Measurements from ENCODE around the gene SMYD3.

The SMYD3 gene

DNA sequence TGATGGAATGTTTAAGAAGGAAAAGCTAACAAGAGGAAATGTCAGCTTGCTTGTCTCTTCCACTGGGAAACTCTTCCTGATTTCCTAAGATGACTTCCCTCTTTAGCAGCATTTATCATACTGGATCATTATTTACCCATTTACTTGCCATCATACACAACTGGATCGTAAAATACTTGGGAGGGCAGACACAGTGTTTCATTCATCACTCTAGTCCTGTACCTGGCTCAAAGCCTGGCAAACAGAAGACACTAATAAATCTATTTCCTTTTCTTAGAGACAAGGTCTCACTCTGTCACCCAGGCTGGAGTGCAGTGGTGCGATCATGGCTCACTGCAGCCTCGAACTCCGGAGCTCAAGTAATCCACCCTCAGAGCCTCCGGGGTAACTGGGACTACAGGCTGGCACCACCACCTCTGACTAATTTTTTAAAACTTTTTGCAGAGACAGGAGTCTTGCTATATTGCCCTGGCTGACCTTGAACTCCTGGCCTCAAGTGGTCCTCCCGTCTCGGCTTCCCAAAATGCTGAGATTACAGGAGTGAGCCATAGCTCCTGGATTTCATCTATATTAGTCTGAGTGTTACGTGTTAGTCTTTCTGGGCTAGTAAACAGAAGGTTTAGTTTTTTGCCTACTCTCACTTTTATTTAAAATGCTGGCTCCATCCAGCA lies 574.6 kb downstream of the SMYD3 start:
- no peak for DNase-seq

DNA sequence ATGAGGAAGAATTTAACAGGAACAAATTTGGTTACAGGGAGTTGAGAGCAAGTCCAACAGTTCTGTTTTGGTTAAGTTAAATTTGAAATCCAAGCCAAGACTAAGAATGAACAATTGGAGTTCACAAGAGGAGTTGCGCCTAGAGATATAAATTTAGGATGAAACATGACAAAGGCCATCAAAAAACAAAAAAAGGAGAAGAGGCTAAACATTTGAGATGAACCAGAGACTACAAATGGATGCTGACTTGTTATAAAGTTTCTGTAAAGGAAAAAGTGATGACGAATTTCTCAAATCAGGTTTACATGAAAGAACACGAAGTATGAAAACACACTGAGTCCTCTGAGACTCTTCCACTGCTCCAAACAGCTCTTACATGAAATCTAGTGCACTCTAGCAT lies 575.6 kb downstream of the SMYD3 start:
- no peak for DNase-seq

DNA sequence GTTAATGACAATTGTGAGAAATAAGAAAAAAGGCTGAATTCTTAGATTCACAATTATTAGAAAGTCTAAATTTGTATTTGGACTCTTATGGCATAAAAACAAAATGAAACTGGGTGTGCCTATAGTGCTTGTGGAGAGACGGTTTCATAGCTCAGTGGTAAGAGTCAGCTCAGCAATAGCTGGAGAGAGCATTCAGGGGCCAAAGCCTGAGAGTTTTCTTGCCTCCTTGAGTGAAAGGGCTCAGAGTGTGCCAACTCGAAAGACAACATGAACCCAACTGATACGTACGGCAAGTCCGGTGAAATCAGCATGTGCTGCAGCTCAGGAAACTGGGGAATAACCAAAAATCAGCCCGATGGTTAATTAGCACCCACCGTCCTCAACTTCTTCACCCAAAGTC lies 577.9 kb downstream of the SMYD3 start:
- no peak for DNase-seq

DNA sequence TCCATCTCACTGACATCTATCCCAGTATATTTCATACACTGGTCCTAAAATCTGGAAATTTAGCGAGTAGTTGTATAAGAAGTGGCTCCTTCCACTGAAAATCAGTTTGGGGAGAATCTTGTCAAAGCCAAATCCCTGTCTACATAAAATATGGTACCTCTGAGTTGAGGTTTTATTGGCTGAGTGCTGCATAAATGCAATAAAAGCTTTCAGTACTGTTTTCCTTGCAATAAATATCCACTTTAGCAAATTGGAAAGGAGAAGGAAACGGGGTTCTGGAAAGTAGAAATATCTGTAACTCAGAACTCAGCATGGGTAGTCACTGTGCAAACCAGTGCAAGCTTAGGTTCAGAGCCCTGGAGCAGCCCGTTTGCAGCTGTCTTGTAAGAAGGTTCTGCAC lies 580.2 kb downstream of the SMYD3 start:
- DNase-seq, result no peak

DNA sequence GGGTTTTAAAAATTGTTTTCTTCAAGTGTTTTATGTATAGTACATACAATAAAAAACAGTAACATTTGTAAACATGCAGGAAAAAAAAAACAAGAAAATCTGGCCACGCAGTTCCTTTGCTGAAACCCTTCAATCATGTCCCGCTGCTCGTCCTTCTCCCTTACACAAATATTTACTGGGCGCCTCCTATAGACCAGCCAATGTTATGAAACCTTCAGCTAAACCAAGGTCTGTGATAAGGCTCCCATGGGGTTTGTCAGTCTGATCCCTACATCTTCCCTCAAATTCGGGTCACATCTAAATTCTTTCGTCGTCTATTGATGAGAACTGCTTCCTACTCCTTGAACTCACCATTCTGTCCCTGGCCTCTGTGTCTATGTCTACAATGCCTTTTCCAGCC lies 583.9 kb downstream of the SMYD3 start:
- DNase-seq, result no peak

DNA sequence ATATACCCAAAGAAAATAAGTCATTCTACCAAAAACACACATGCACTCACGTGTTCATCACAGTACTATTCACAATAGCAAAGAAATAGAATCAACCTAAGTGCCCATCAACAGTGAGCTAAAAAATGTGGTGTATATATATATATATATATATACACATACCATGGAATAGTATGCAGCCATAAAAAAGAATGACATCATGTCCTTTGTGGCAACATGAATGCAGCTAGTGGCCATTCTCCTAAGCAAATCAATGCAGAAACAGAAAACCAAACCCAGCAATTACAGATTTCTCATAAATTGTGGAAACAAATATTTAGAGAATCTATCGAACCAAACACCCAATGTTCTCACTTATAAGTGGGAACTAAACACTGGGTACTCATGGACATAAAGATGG lies 585.7 kb downstream of the SMYD3 start:
- DNase-seq, result no peak

DNA sequence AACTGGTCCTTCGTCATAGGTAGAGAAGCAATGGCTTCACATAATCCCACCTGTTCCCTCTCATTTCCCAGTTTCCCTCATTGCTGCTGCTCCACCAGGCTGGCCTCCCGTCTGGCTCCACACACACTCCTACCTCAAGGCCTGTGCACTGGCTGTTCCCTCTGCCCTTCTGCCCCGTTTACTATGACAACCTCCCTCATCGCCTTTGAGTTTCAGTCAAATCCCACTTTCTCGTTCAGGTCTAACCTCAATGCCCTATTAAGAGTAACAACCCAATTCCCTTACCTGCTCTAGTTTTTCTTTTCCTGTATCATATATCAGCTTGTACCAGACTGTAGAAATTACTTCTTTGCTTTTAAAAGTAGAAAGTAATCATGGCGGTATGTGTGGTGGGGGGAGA lies 589.7 kb downstream of the SMYD3 start:
- DNase-seq, result no peak

DNA sequence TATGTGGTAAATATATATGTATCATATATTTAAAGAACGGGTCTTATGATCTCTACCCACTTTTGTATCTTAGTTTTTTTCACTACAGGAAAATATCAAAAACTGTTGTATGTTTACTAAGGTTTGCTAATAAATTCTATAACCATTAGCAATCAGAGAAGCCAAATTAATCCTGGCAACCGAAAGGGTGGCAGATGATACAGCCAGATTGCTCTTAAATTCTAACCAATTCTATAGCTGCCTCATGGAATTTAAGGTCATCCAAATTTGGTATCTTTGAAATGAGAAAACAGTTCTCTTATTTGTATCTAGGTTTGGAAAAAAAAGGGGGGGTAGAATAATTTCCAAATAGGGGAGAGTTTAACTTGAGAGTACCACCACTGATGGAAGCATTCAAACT lies 591.2 kb downstream of the SMYD3 start:
- no peak for DNase-seq

DNA sequence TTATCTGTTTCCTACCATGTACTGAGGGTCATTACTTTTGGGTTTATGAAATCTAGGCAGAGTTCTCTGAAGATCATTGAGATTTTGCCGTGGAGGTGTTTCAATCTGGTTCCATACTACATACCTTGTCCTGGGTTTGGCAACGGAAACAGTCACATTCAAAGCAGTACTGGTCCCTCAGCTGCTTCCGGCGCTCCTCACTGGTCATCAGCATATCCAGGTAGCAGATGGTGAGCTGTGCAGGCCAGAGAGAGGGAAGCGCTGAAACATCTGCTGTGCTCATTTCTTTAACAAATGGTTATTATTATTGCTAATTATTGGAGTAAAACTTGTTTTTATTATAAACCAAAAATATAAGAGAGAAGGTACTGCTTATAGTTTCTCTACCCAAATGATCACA lies 591.7 kb downstream of the SMYD3 start:
- DNase-seq, result no peak

DNA sequence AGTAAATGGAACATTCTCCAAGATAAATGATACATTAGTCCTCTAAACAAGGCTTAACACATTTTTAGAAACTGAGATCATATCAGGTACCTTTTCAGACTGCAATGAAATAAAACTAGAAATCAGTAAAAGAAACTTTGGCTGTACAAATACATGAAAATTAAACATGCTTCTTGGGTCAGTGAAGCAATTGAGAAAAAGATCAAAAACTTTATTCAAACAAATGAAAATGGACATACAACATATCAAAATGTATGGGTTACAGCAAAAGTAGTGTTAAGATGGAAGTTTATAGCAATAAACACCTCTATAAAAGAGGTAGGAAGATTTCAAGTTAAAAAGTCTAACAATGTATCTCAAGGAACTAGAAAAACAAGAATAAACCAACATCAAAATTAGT lies 598.5 kb downstream of the SMYD3 start:
- no peak for DNase-seq

DNA sequence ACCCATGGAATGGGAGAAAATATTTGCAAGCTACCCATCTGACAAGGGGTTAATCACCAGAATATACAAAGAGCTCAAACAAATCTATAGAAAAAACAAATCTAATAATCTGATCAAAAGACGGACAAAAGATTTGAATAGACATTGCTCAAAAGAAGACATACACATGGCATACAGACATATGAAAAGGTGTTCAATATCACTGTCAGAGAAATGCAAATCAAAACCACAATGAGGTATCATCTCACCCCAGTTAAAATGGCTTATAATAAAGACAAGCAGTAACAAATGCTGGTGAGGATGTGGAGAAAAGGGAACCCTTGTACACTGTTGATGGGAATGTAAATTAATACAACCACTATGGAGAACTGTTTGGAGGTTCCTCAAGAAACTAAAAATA lies 600.9 kb downstream of the SMYD3 start:
- no peak for DNase-seq

DNA sequence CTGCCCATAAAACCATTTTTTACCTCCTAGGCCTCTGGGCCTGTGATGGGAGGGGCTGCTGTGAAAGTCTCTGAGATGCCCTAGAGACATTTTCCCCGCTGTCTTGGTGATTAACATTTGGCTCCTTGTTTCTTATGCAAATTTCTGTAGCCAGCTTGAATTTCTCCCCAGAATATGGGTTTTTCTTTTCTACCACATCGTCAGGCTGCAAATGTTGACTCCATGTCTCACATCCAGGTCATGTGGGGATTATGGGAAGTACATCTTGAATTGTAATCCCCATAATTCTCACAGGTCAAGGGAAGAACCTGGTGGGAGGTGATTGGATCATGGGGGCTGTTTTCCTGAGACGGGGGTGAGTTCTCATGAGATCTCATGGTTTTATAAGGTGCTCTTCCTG lies 603.2 kb downstream of the SMYD3 start:
- DNase-seq, result no peak

DNA sequence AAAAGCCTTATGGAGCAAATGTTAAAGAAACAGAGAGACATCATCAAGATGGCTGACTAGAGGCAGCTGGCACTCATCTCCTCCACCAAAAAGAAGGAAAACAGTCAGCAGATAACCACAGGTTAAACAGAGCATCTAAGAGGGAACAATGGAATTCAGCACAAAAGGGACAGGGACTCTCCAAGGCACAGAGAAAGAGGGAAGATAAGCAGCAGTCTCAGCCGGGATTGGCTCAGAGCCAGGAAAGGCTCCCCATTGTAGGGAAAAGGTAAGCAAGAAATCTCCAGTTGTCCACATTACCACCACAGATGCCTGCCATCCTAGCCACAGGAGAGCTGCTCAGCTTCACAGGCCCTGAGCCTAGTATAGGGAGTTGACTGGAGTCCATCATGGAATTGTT lies 605.5 kb downstream of the SMYD3 start:
- DNase-seq, result peak; percentile 23

DNA sequence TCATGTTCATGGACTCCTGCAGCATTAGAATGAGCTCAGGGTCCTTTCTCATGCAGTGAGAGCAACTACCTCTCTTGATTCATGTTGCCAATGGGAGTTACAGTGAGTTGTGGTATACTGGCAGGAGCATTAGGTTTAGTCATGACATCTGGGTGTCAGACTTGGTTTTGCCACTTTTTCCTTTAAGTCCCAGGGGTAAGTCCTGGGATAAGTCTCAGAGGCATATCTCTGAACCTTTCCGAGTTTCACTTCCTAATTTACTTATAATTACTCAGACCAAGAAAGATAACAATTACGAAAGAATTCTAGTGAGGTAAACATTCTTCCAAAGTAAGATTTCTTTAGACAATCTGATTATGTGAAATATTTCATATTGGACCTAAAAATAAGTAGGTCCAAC lies 606.0 kb downstream of the SMYD3 start:
- no peak for DNase-seq

DNA sequence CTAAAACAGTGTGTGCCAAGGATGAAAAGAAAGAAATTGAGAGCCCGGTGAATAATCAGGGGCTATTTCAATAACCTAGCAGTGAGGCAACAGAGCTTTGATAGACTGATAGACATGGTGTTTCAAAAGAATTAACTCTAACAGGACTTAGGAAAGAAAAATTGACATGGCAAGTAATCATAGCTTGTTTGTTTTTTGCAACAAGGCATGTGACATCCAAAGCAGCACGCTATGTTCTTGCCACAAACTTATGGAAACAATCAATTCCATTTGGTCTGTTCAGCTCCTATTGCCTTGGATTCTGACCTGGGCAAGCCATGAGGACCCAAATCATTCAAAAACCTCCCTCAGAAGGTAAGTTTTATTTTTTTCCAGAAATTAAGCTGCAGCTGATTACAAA lies 608.5 kb downstream of the SMYD3 start:
- no peak for DNase-seq

DNA sequence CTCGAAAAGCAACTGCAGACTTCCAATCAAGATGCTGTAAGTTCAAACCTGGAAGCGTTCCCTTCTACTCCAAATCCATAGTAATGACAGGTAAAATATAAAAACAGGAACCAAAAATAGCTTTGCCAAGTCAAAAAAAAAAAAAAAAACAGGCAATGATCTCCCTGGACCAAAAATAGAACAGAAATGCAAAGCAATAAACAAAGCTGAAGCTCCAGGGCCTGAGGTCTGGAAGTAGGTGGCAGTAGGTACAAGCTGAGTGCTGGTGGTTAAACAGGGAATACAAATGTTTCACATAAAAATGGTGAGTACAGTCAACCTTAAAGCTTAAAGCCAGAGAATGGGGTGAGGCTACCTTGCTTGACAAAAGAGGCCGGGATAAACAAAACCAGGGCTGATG lies 610.8 kb downstream of the SMYD3 start:
- DNase-seq, result no peak

DNA sequence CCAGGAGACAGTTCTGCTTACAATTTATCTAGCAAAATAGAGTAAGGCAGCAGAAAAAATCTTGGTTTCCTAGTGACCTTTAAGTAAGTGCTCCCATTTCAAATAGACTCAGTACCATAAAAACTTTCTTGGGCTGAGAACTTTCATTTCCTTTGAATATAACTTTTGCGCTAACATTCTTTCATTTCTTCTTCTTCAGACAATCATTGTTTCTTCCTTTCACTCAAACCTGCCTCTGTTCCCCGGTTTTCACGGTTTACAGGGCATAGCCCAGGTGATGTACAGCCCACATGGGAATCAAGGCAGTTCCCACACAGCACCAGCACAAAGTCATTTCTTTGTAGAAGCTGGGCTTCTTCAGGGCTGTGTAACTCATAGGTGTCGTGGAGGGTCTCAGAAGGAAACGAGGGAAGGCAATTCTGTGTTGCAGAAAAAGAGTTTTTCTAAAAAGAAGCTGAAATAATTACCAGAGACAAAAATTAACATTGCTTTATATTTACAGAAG lies 611.6 kb downstream of the SMYD3 start:
- DNase-seq, result no peak

DNA sequence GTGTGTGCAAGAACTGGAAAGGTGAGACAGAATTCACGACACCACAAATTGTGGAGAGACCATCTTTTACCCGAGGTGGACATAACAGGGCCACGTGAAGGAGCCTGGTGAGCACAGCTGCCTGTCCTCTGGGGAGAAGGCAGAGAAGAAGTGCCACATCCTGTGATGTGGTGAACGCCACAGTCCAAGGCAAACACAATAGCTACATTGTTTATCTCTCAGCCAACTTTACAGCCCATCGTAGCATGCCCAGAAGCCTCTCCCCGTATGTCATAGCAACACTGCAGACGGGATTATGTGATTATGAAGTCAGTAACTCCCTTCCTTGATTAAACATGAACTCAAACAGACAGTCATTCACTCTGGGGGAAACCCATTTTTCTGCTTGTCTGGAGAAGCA lies 612.2 kb downstream of the SMYD3 start:
- no peak for DNase-seq

DNA sequence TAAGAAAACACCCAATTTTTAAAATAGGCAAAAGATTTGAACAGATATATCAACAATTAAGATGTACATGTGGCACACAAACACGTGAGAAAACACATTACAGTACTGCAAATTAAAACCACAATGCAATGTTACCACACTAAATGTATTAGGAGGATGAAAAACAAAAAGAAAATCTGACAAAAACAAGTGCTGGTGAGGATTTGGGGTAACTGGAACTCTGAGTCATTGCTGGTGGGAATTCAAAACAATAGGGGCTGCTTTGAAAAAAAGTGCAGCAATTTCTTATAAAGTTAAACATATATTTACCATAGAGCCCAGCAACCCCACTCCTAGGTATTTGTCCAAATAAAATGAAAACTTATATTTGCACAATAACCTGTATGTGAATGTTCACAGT lies 614.1 kb downstream of the SMYD3 start:
- no peak for DNase-seq

DNA sequence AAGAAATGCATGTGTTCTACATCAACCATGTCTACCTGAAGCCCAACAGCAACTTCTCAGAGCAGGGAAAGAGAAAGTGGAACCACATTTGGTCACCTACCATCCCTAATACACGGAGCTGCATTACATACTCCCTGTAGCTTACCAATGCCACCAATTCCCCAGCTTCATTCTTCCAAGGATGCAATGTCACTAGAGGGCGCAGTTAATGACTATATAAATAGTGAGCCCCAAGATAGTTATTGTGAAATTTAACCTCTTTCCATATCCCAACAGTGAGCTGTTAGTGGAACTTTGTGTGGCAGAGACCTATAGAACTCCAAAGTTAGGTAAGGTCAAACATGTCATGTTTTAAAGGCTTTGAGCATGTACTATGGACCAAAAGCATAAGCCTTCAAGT lies 618.3 kb downstream of the SMYD3 start:
- DNase-seq, result peak; percentile 8

DNA sequence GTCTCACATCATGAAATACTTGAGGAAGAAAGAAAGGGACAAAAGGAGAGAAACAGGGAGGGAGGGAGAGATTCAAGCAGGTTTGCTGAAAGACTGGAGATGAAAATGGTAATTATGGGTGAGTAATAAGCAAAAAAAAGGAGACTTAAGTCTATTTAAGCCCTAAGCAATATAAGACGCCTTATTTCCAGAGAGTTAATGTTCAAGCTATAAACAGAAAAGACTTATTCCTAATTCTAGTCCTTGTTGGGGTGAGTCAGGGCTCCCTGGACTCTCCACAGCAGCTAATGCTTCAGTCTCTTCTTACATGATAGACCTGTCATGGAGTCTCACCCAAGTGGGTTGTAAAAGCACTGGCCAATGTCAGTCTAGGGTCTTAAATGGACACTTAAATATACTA lies 619.2 kb downstream of the SMYD3 start:
- no peak for DNase-seq

DNA sequence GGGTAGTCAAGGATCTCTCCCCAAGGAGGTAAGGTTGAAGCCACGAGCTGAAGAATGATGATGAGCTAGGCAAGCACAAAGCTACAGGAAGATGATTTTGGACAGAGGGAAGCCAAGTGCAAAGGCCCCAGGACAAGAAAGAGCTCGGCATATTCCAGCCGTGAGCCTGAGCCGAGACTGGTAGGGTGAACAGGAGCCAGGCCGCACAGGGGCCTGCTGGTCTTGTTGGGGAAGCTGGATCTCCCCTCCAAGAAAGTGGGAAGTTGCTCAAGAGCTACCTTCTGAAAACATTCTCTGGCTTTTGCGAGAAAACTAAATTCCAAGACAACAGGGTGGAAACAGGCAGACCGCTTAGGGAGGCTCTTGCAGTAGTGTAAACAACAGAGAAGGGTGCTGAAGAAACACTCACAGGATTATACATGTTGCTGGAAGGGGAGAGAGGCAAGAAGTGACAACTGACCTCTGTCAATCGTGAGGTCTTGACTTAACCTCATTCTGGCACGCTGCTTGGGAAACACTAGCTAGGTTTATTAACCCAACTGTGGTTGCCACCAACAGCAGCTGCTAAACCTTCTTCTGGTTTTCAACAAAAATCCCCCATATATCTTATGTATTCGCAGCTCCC lies 625.2 kb downstream of the SMYD3 start:
- no peak for DNase-seq

DNA sequence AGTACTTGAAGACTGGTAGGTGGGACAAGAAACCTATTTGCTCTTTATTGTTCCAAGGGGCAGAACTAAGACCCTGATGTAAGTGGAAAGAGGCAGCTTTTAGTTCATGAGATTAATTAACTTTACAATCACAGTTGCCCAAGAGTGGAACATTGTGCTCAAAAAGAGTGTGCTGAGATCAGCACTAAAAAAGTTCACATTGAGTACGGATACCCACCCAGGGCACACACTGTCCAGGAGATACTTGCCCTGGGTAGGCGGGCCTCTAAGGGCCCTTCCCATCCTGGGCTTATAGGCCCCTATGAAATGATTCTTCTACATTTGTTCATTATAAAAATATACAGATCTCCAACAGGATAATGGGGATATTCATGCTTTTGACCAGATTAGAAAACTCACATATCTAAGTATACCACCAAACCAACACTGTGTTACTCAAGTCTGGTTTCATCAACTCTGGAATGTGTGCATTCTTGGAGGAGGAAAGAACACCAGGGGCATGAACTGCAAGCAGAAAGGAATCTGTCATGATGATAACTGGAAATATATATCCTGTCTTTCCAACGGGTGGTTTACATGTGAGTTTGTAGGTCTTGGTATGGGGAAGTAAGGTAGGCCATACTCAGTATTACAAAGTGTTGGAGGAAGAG lies 626.2 kb downstream of the SMYD3 start:
- DNase-seq, result no peak

DNA sequence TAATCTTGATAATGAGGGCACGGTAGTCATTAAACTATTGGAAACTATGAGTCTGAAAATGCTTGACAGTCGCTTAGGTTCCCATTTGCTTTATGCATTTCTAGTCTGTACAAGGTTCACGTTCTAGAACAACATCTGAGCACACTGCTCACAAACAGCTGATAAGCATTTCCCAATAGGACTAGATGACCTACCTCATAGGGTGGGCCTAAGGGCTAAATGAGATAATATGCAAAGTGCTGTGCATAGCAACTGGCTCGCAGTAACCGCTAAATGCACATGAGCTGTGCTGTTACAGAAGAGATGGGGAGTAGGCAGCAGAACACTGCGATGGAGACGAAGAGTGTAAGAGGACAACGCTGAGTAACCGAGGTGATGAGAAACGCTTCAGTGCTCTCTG lies 628.0 kb downstream of the SMYD3 start:
- DNase-seq, result no peak

DNA sequence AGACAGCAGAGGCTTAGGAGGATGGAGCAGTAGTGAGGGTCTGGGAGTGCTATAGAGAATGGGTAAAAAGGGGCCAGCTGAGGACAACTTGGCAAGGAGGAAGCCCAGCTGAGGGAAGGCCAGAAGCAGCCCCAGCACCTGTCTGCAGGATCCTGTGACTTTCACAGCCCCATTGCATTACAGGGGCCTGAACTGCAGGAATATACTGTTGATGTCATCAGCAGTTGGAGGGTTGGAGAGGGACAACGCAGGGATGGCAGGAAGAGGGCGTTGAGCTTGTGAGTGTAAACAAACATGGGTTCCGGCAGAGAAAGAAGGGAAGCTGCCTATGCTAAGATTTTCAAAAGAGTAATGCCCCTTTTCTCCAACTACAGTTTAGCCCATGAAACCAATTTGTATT lies 628.5 kb downstream of the SMYD3 start:
- DNase-seq, result no peak
